K562 (cell line): ENCODE results near the gene FOXJ3.

Source experiments
- CHD1 ChIP-seq: fragments of 200-600 bp; sonication (generic); IDR thresholded peaks from one replicate; pipeline ENCODE4 v1.6.1; 2012; ENCODE audit warnings: mild to moderate bottlenecking, moderate library complexity, low read length, inconsistent platforms
- CREB1 ChIP-seq, 2 experiments: sonication (generic) in 1 of 2; formaldehyde crosslinking in 1 of 2; IDR thresholded peaks; 2 replicates each; pipeline versions ENCODE4 v1.6.1 to v1.8.0; 2012 to 2022; ENCODE audit warnings: inconsistent platforms in 1 of 2, mild to moderate bottlenecking in 1 of 2, missing genetic modification reagents in 1 of 2, moderate library complexity in 1 of 2
- CTCF ChIP-seq, 3 experiments: IDR thresholded peaks in 2 of 3; conservative IDR thresholded peaks in 1 of 3; 2 replicates each; pipeline ENCODE4 v1.5.1; 2011 to 2012; ENCODE audit warnings: low read length in 3 of 3, mild to moderate bottlenecking in 3 of 3, control low read depth in 2 of 3, improper control_type of control experiment in 1 of 3, inconsistent platforms in 1 of 3, low read depth in 1 of 3, mixed read lengths in 1 of 3, moderate library complexity in 1 of 3; ENCODE audit not compliant: insufficient read depth in 2 of 3
- EGR1 ChIP-seq: fragments of 450-650 bp; conservative IDR thresholded peaks from 2 replicates; pipeline ENCODE4 v1.6.1; 2017; ENCODE audit warnings: mild to moderate bottlenecking
- HEY1 ChIP-seq: fragments of 250-450 bp; sonication (Bioruptor Pico); IDR thresholded peaks from 2 replicates; pipeline ENCODE4 v1.5.0; 2020; ENCODE audit warnings: mild to moderate bottlenecking, moderate library complexity, borderline replicate concordance
- MCM7 ChIP-seq, 2 experiments: fragments of 450-650 bp; IDR thresholded peaks; 2 replicates each; pipeline ENCODE4 v1.6.1; 2016 to 2018
- NFE2L1 ChIP-seq: fragments of 450-650 bp; IDR thresholded peaks from 2 replicates; pipeline ENCODE4 v1.6.1; 2016; ENCODE audit warnings: missing genetic modification characterization, low read depth, mild to moderate bottlenecking, missing compliant biosample characterization, moderate library complexity, borderline replicate concordance
- NRF1 ChIP-seq, 2 experiments: fragments of 450-650 bp; IDR thresholded peaks in 1 of 2; conservative IDR thresholded peaks in 1 of 2; 2 replicates each; pipeline ENCODE4 v1.6.1; 2014; ENCODE audit warnings: mild to moderate bottlenecking in 2 of 2
- POLR2A ChIP-seq: fragments of 450-650 bp; conservative IDR thresholded peaks from 2 replicates; pipeline ENCODE4 v1.6.1; 2016
- POLR2AphosphoS5 ChIP-seq: IDR thresholded peaks from 2 replicates; pipeline ENCODE4 v1.6.1; 2011; ENCODE audit warnings: mild to moderate bottlenecking, low read depth, low read length, moderate library complexity; ENCODE audit not compliant: control insufficient read depth, insufficient read depth
- PRPF4 ChIP-seq: fragments of 200-400 bp; formaldehyde crosslinking; IDR thresholded peaks from one replicate; pipeline ENCODE4 v1.6.1; 2017; ENCODE audit warnings: low read length, low read depth, mild to moderate bottlenecking; ENCODE audit not compliant: insufficient read depth, poor library complexity, severe bottlenecking
- SRSF3 ChIP-seq: fragments of 200-400 bp; formaldehyde crosslinking; IDR thresholded peaks from 2 replicates; pipeline ENCODE4 v1.6.1; 2016; ENCODE audit warnings: mild to moderate bottlenecking, low read length, moderate library complexity; ENCODE audit not compliant: insufficient read depth
- TAF7 ChIP-seq: fragments of 450-650 bp; IDR thresholded peaks from 2 replicates; pipeline ENCODE4 v1.6.1; 2016; ENCODE audit warnings: missing genetic modification characterization, missing compliant biosample characterization
- ZNF592 ChIP-seq: fragments of 450-650 bp; IDR thresholded peaks from 2 replicates; pipeline ENCODE4 v1.6.1; 2017; ENCODE audit warnings: antibody characterized with exemption, mild to moderate bottlenecking

GRCh38 chr1:42140191-42140590 lies 194.8 kb downstream of the FOXJ3 start:
- TF ChIP-seq HEY1 (CRISPR knock-in tag), result no peak
- TF ChIP-seq SRSF3, result no peak
- no peak for TF ChIP-seq POLR2AphosphoS5
- no peak for TF ChIP-seq POLR2A
- no peak for TF ChIP-seq NRF1 (conservative IDR thresholded peaks at IDR 0.05 in 1 of 2, IDR thresholded peaks at IDR 0.05 in 1 of 2)
- TF ChIP-seq MCM7 (IDR thresholded peaks at IDR 0.05), result no peak
- no peak for TF ChIP-seq CTCF (IDR thresholded peaks at IDR 0.05 in 2 of 3, conservative IDR thresholded peaks at IDR 0.05 in 1 of 3; ENCODE audit: insufficient read depth in 2 of 3, low read depth in 1 of 3, low read length in 3 of 3)
- TF ChIP-seq EGR1, result no peak
- TF ChIP-seq TAF7 (tag), result no peak
- no peak for TF ChIP-seq NFE2L1 (tag)
- no peak for TF ChIP-seq CHD1
- TF ChIP-seq PRPF4, result no peak
- TF ChIP-seq ZNF592, result no peak
- no peak for TF ChIP-seq CREB1 (IDR thresholded peaks at IDR 0.05)
- no peak for TF ChIP-seq CREB1 (CRISPR knock-in tag; IDR thresholded peaks at IDR 0.05)
